Measurements from ENCODE around the gene TGFB2. TPM values are rescaled to one million over a fixed set of nuclear protein-coding genes. Genes with fewer than 3 reads are reported as not detected.

Gene TGFB2
- 7.9 to 12.7 TPM (median 9.1 TPM) in 5 replicates for total RNA-seq (2022; extraction: Qiagen RNA extraction)

GRCh38 chr1:218344814-218345672, at the start of gene TGFB2:
Gene TGFB2 (plus strand): TSS chr1:218345336. CDS start chr1:218346702, 1,366 bp downstream.

Other genes starting within 250 kb of the TGFB2 start
- 24.5 to 27.3 TPM (median 25.7 TPM) in 5 replicates for gene RRP15, start 60.0 kb upstream of the TGFB2 start, total RNA-seq (2022; extraction: Qiagen RNA extraction)

Measured in A549 treated with AZD2906 at 1 μM for 4 hours (cell line).